ENCODE results near the gene ADAMTS12. TPM values are rescaled to one million over a fixed set of nuclear protein-coding genes. Genes with fewer than 3 reads are reported as not detected.

ADAMTS12 gene
- total RNA-seq, 2 experiments from 2014 or later: not detected

GRCh38 chr5:33742181-33742580 lies 149.6 kb downstream of the ADAMTS12 start:
- Mint-ChIP-seq H3K9me3 (no peaks in the 10 kb centered on the region), H3K4me3 (no peak overlapping the region), H3K27ac (no peak overlapping the region), H3K36me3 (ENCODE audit: low read depth) (no peaks in the 10 kb centered on the region), H3K4me1 (no peaks in the 10 kb centered on the region), H3K27me3 (no peaks in the 10 kb centered on the region)
- ChIA-PET POLR2A (no interaction called here), CTCF (no interaction called here)
- no peak for DNase-seq

GRCh38 chr5:33738967-33739366 lies 152.8 kb downstream of the ADAMTS12 start:
- ChIA-PET POLR2A (no interaction called here), CTCF (no interaction called here)
- Mint-ChIP-seq H3K27ac (no peak overlapping the region), H3K27me3 (no peaks in the 10 kb centered on the region), H3K4me1 (no peaks in the 10 kb centered on the region), H3K9me3 (no peaks in the 10 kb centered on the region), H3K36me3 (ENCODE audit: low read depth) (no peaks in the 10 kb centered on the region), H3K4me3 (no peak overlapping the region)
- no peak for DNase-seq

- Mint-ChIP-seq H3K27ac (no peak overlapping the region), H3K4me3 (no peak overlapping the region), H3K27me3 (no peaks in the 10 kb centered on the region), H3K36me3 (ENCODE audit: low read depth) (no peaks in the 10 kb centered on the region), H3K4me1 (no peaks in the 10 kb centered on the region), H3K9me3 (no peaks in the 10 kb centered on the region)
- POLR2A ChIA-PET: no interaction called here
- DNase-seq: no peak
- CTCF ChIA-PET: no interaction called here
These were observed 153.7 kb downstream of the ADAMTS12 start for GRCh38 chr5:33738097-33738496.

GRCh38 chr5:33737697-33738096 lies 154.1 kb downstream of the ADAMTS12 start:
- no peak for DNase-seq
- Mint-ChIP-seq H3K36me3 (ENCODE audit: low read depth) (no peaks in the 10 kb centered on the region), H3K9me3 (no peaks in the 10 kb centered on the region), H3K27me3 (no peaks in the 10 kb centered on the region), H3K4me1 (no peaks in the 10 kb centered on the region), H3K4me3 (no peak overlapping the region), H3K27ac (no peak overlapping the region)
- ChIA-PET CTCF (no interaction called here), POLR2A (no interaction called here)

- Mint-ChIP-seq H3K4me1 (no peaks in the 10 kb centered on the region), H3K4me3 (no peak overlapping the region), H3K36me3 (ENCODE audit: low read depth) (no peaks in the 10 kb centered on the region), H3K27ac (no peak overlapping the region), H3K9me3 (no peaks in the 10 kb centered on the region), H3K27me3 (no peaks in the 10 kb centered on the region)
- CTCF ChIA-PET: no interaction called here
- no peak for DNase-seq
- POLR2A ChIA-PET: no interaction called here
These were observed 154.5 kb downstream of the ADAMTS12 start for GRCh38 chr5:33737284-33737683.

- no peak for DNase-seq
- H3K9me3 Mint-ChIP-seq: no peaks in the 10 kb centered on the region
- no peaks in the 10 kb centered on the region for H3K27me3 Mint-ChIP-seq
- H3K36me3 Mint-ChIP-seq (ENCODE audit: low read depth): no peaks in the 10 kb centered on the region
- H3K27ac Mint-ChIP-seq: no peak overlapping the region
- no peaks in the 10 kb centered on the region for H3K4me1 Mint-ChIP-seq
- CTCF ChIA-PET: no interaction called here
- POLR2A ChIA-PET: no interaction called here
- no peak overlapping the region for H3K4me3 Mint-ChIP-seq
These were observed 155.3 kb downstream of the ADAMTS12 start for GRCh38 chr5:33736510-33736909.

- Mint-ChIP-seq H3K27me3 (peaks cover 3% of the 10 kb centered on the region), H3K4me3 (no peak overlapping the region), H3K4me1 (no peaks in the 10 kb centered on the region), H3K9me3 (no peaks in the 10 kb centered on the region), H3K27ac (no peak overlapping the region), H3K36me3 (ENCODE audit: low read depth) (no peaks in the 10 kb centered on the region)
- ChIA-PET CTCF (no interaction called here), POLR2A (no interaction called here)
- DNase-seq: no peak
These were observed 156.7 kb downstream of the ADAMTS12 start for GRCh38 chr5:33735072-33735471.

- H3K9me3 Mint-ChIP-seq: no peaks in the 10 kb centered on the region
- no peaks in the 10 kb centered on the region for H3K36me3 Mint-ChIP-seq (ENCODE audit: low read depth)
- no peaks in the 10 kb centered on the region for H3K4me1 Mint-ChIP-seq
- H3K4me3 Mint-ChIP-seq: no peak overlapping the region
- POLR2A ChIA-PET: no interaction called here
- CTCF ChIA-PET: interaction anchor here (0.7 to 1.3 kb wide), 2 partner anchors 112 to 146 kb away, joined by 3 to 5 read pairs; no protein-coding TSS in a partner anchor
- peaks cover 4% of the 10 kb centered on the region for H3K27me3 Mint-ChIP-seq
- H3K27ac Mint-ChIP-seq: no peak overlapping the region
- no peak for DNase-seq
These were observed 157.3 kb downstream of the ADAMTS12 start for GRCh38 chr5:33734537-33734936.

- POLR2A ChIA-PET: no interaction called here
- H3K9me3 Mint-ChIP-seq: no peaks in the 10 kb centered on the region
- no peak overlapping the region for H3K4me3 Mint-ChIP-seq
- H3K4me1 Mint-ChIP-seq: no peaks in the 10 kb centered on the region
- H3K27ac Mint-ChIP-seq: no peak overlapping the region
- no peak for DNase-seq
- peaks cover 4% of the 10 kb centered on the region for H3K27me3 Mint-ChIP-seq
- CTCF ChIA-PET: interaction anchor here (1.3 kb wide), 1 partner anchor 144 kb away, joined by 5 read pairs; no protein-coding TSS in a partner anchor
- H3K36me3 Mint-ChIP-seq (ENCODE audit: low read depth): no peaks in the 10 kb centered on the region
These were observed 158.6 kb downstream of the ADAMTS12 start for GRCh38 chr5:33733225-33733624.

- no peaks in the 10 kb centered on the region for H3K9me3 Mint-ChIP-seq
- no peaks in the 10 kb centered on the region for H3K4me1 Mint-ChIP-seq
- H3K27ac Mint-ChIP-seq: no peak overlapping the region
- H3K27me3 Mint-ChIP-seq: peaks cover 4% of the 10 kb centered on the region
- ChIA-PET POLR2A (no interaction called here), CTCF (no interaction called here)
- H3K36me3 Mint-ChIP-seq (ENCODE audit: low read depth): no peaks in the 10 kb centered on the region
- H3K4me3 Mint-ChIP-seq: no peak overlapping the region
- no peak for DNase-seq
These were observed 165.2 kb downstream of the ADAMTS12 start for GRCh38 chr5:33726422-33727165.

GRCh38 chr5:33725806-33726205 lies 166.0 kb downstream of the ADAMTS12 start:
- ChIA-PET CTCF (no interaction called here), POLR2A (no interaction called here)
- no peaks in the 10 kb centered on the region for H3K9me3 Mint-ChIP-seq
- no peaks in the 10 kb centered on the region for H3K4me1 Mint-ChIP-seq
- no peak overlapping the region for H3K4me3 Mint-ChIP-seq
- no peaks in the 10 kb centered on the region for H3K36me3 Mint-ChIP-seq (ENCODE audit: low read depth)
- peaks cover 4% of the 10 kb centered on the region for H3K27me3 Mint-ChIP-seq
- no peak overlapping the region for H3K27ac Mint-ChIP-seq
- DNase-seq: no peak

- H3K9me3 Mint-ChIP-seq: no peaks in the 10 kb centered on the region
- H3K4me1 Mint-ChIP-seq: no peaks in the 10 kb centered on the region
- POLR2A ChIA-PET: no interaction called here
- no peaks in the 10 kb centered on the region for H3K27me3 Mint-ChIP-seq
- CTCF ChIA-PET: no interaction called here
- DNase-seq: no peak
- H3K36me3 Mint-ChIP-seq (ENCODE audit: low read depth): no peaks in the 10 kb centered on the region
- H3K27ac Mint-ChIP-seq: no peak overlapping the region
- no peak overlapping the region for H3K4me3 Mint-ChIP-seq
These were observed 170.1 kb downstream of the ADAMTS12 start for GRCh38 chr5:33721491-33722200.

- no peaks in the 10 kb centered on the region for H3K36me3 Mint-ChIP-seq (ENCODE audit: low read depth)
- no peaks in the 10 kb centered on the region for H3K27me3 Mint-ChIP-seq
- H3K9me3 Mint-ChIP-seq: no peaks in the 10 kb centered on the region
- no peak overlapping the region for H3K4me3 Mint-ChIP-seq
- no peak overlapping the region for H3K27ac Mint-ChIP-seq
- H3K4me1 Mint-ChIP-seq: no peaks in the 10 kb centered on the region
- ChIA-PET CTCF (no interaction called here), POLR2A (no interaction called here)
- DNase-seq: no peak
These were observed 171.6 kb downstream of the ADAMTS12 start for GRCh38 chr5:33720176-33720575.

- H3K27me3 Mint-ChIP-seq: no peaks in the 10 kb centered on the region
- no peaks in the 10 kb centered on the region for H3K9me3 Mint-ChIP-seq
- H3K4me1 Mint-ChIP-seq: no peaks in the 10 kb centered on the region
- H3K27ac Mint-ChIP-seq: no peak overlapping the region
- ChIA-PET CTCF (no interaction called here), POLR2A (no interaction called here)
- no peak overlapping the region for H3K4me3 Mint-ChIP-seq
- H3K36me3 Mint-ChIP-seq (ENCODE audit: low read depth): no peaks in the 10 kb centered on the region
- no peak for DNase-seq
These were observed 172.0 kb downstream of the ADAMTS12 start for GRCh38 chr5:33719769-33720168.

Measured in activated CD4-positive, alpha-beta memory T cell treated with anti-CD3 and anti-CD28 coated beads, Interleukin-2, amount 10 ng/mL, durations not matched to agents 7 days and 5 days (primary cell).